ENCODE data around the gene SLC35A1. TPM values are rescaled to one million over a fixed set of nuclear protein-coding genes. Genes with fewer than 3 reads are reported as not detected.
"Not testable (repeated sequence)": the region's sequence is repeated elsewhere in the genome, so short reads cannot be mapped to it uniquely, and the experiment has no call there.

Gene SLC35A1
- total RNA-seq, 1 donor from 2014 or later = 34.6 TPM

- no peak overlapping the region for H3K4me3 ChIP-seq
- Mint-ChIP-seq H3K36me3 (peaks cover 5% of the 10 kb centered on the region), H3K4me1 (no peaks in the 10 kb centered on the region), H3K27ac (no peak overlapping the region), H3K9me3 (no peaks in the 10 kb centered on the region), H3K4me3 (no peak overlapping the region), H3K27me3 (ENCODE audit: insufficient read depth, low read depth) (no peaks in the 10 kb centered on the region)
- no peaks in the 10 kb centered on the region for H3K36me3 ChIP-seq
- no peak for DNase-seq (ENCODE audit: low spot score)
- H3K9ac ChIP-seq = no peak overlapping the region
- no peaks in the 10 kb centered on the region for H3K9me3 ChIP-seq (ENCODE audit: low read depth)
- H2AFZ ChIP-seq (replicated peaks) = no peak overlapping the region
- no peaks in the 10 kb centered on the region for H3K4me1 ChIP-seq
- H3K27ac ChIP-seq = no peak overlapping the region
- no peaks in the 10 kb centered on the region for H4K20me1 ChIP-seq (ENCODE audit: low read depth)
- H3K4me2 ChIP-seq = no peak overlapping the region
- H3F3A ChIP-seq (ENCODE audit: low read depth) = no peaks in the 10 kb centered on the region
- H3K27me3 ChIP-seq = no peaks in the 10 kb centered on the region
- H3K79me2 ChIP-seq (ENCODE audit: low read depth) = no peaks in the 10 kb centered on the region
- TF ChIP-seq CTCF (IDR thresholded peaks at IDR 0.05) = no peak
- no peak for TF ChIP-seq EZH2phosphoT487 (IDR thresholded peaks at IDR 0.05)
- TF ChIP-seq EZH2 (IDR thresholded peaks at IDR 0.05) = no peak
Observed at GRCh38 chr6:87487555-87487954, 14.8 kb downstream of the SLC35A1 start.

DNA sequence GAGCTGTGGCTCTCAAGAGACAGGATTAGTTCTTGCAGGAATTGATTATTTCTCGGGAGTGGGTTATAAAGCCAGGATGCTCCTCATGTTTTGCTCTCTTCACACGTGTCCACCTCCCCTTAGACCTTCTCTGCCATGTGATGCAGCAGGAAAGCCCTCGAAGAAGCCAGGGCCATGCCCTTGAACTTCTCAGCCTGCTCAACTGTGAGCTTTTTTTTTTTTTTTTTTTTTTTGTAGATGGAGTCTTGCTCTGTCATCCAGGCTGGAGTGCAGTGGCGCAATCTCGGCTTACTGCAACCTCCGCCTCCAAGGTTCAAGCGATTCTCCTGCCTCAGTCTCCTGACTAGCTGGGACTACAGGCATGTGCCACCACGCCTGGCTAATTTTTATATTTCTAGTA lies 16.6 kb downstream of the SLC35A1 start:
- not testable (repeated sequence) for H3F3A ChIP-seq (ENCODE audit: low read depth); H3K9me3 ChIP-seq (ENCODE audit: low read depth); H3K9me3 Mint-ChIP-seq; H3K4me1 Mint-ChIP-seq; H3K4me3 Mint-ChIP-seq; H3K27ac ChIP-seq; H3K27me3 ChIP-seq; H3K4me2 ChIP-seq; H4K20me1 ChIP-seq (ENCODE audit: low read depth); H3K4me3 ChIP-seq; H3K36me3 ChIP-seq; H2AFZ ChIP-seq (replicated peaks); H3K79me2 ChIP-seq (ENCODE audit: low read depth); H3K4me1 ChIP-seq; H3K27ac Mint-ChIP-seq; DNase-seq (ENCODE audit: low spot score); H3K9ac ChIP-seq; H3K27me3 Mint-ChIP-seq (ENCODE audit: insufficient read depth, low read depth)
- H3K36me3 Mint-ChIP-seq = peaks cover 11% of the 10 kb centered on the region

DNA sequence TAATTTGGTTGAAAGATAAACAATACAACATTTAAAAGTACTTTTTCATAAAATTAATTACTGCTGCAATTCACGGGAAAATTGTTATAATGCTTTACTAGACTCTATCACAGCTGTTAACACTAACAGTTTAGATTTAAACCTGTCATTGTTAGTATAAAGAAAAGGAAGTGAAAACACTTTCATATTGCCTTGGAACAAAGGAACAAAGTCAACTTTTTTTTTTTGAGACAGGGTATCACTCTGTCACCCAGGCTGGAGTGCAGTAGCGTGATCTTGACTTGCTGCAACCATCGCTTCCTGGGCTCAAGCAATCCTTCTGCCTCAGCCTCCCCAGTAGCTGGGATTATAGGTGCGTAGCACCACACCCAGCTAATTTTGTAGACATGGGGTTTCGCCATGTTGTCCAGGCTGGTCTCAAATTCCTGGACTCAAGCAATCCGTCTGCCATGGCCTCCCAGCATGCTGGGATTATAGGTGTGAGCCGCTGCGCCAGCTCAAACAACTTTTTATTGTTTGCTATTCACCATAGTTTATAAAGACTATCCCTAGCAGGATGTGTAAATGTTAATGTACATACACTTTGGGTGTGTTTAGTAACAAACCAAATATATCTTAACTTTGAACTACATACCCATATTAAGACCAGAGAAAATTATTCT lies 22.1 kb downstream of the SLC35A1 start:
- H3K9me3 Mint-ChIP-seq = no peaks in the 10 kb centered on the region
- Histone ChIP-seq H3K27ac (no peak overlapping the region), H3K27me3 (no peaks in the 10 kb centered on the region), H3K4me2 (no peak overlapping the region), H3K79me2 (ENCODE audit: low read depth) (no peaks in the 10 kb centered on the region), H3K4me3 (no peak overlapping the region), H3K9me3 (ENCODE audit: low read depth) (no peaks in the 10 kb centered on the region), H4K20me1 (ENCODE audit: low read depth) (no peaks in the 10 kb centered on the region), H3K36me3 (no peaks in the 10 kb centered on the region), H3K9ac (no peak overlapping the region), H3F3A (ENCODE audit: low read depth) (no peaks in the 10 kb centered on the region), H3K4me1 (no peaks in the 10 kb centered on the region), H2AFZ (replicated peaks) (no peak overlapping the region)
- H3K27ac Mint-ChIP-seq = peak overlapping the region; percentile 46
- H3K36me3 Mint-ChIP-seq = peaks cover 10% of the 10 kb centered on the region
- DNase-seq (ENCODE audit: low spot score) = no peak
- no peaks in the 10 kb centered on the region for H3K4me1 Mint-ChIP-seq
- no peaks in the 10 kb centered on the region for H3K27me3 Mint-ChIP-seq (ENCODE audit: insufficient read depth, low read depth)
- no peak overlapping the region for H3K4me3 Mint-ChIP-seq
- TF ChIP-seq EZH2 (IDR thresholded peaks at IDR 0.05) (no peak), CTCF (IDR thresholded peaks at IDR 0.05) (no peak), EZH2phosphoT487 (IDR thresholded peaks at IDR 0.05) (no peak)

DNA sequence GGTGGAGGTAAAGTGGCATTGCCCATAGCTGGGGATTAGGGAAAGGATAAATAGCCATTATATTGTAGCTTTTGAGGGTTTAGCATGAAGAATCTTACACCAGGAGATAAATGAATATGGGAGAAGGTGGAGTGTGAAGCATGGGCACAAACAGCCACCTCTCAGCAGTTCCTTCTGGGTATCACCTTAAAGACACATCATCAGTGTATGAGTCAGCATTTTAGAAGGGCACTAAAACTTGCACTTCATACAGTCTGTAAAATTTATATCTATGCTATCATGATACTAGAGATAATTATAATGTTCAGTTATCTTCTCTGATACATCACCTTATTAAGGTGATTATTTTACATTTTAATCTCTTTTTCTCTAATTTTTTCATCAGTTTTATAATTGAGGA lies 25.3 kb downstream of the SLC35A1 start:
- Histone ChIP-seq H3K4me2 (no peak overlapping the region), H3K9ac (no peak overlapping the region), H3K9me3 (ENCODE audit: low read depth) (no peaks in the 10 kb centered on the region), H3K36me3 (no peaks in the 10 kb centered on the region), H3K27me3 (no peaks in the 10 kb centered on the region), H3K4me1 (no peaks in the 10 kb centered on the region), H2AFZ (replicated peaks) (no peak overlapping the region), H3K27ac (no peak overlapping the region), H3K79me2 (ENCODE audit: low read depth) (no peaks in the 10 kb centered on the region), H3F3A (ENCODE audit: low read depth) (no peaks in the 10 kb centered on the region), H3K4me3 (no peak overlapping the region), H4K20me1 (ENCODE audit: low read depth) (no peaks in the 10 kb centered on the region)
- no peaks in the 10 kb centered on the region for H3K4me1 Mint-ChIP-seq
- H3K27ac Mint-ChIP-seq = no peak overlapping the region
- no peak for DNase-seq (ENCODE audit: low spot score)
- H3K9me3 Mint-ChIP-seq = no peaks in the 10 kb centered on the region
- no peaks in the 10 kb centered on the region for H3K27me3 Mint-ChIP-seq (ENCODE audit: insufficient read depth, low read depth)
- TF ChIP-seq EZH2 (IDR thresholded peaks at IDR 0.05) (no peak), EZH2phosphoT487 (IDR thresholded peaks at IDR 0.05) (no peak), CTCF (IDR thresholded peaks at IDR 0.05) (no peak)
- H3K4me3 Mint-ChIP-seq = no peak overlapping the region
- H3K36me3 Mint-ChIP-seq = peaks cover 6% of the 10 kb centered on the region
